SK-N-SH treated with all-trans-retinoic acid at 6 μM for 48 hours (cell line): ENCODE data around the gene KCNAB3.
"Not testable (repeated sequence)": the region's sequence is repeated elsewhere in the genome, so short reads cannot be mapped to it uniquely, and the experiment has no call there.

ENCODE experiments used
- ATAC-seq: fragments of 200-7000 bp; cut with Tn5 transposase; 3 replicates; pipeline ENCODE4 v1.9.1; 2020; ENCODE audit warnings: mild to moderate bottlenecking, moderate library complexity
- ARNTL ChIP-seq: fragments of 450-650 bp; formaldehyde crosslinking; IDR thresholded peaks from 2 replicates; pipeline ENCODE4 v1.5.0; 2020; ENCODE audit warnings: low read depth, mild to moderate bottlenecking, moderate library complexity, borderline replicate concordance
- BACH2 ChIP-seq: fragments of 250-450 bp; sonication (Bioruptor Pico); IDR thresholded peaks from 2 replicates; pipeline ENCODE4 v1.9.0; 2021; ENCODE audit warnings: mild to moderate bottlenecking, borderline replicate concordance
- CSDC2 ChIP-seq: fragments of 250-450 bp; sonication (Bioruptor Pico); IDR thresholded peaks from 2 replicates; pipeline ENCODE4 v1.5.0; 2020; ENCODE audit warnings: mild to moderate bottlenecking, moderate library complexity
- CSRNP3 ChIP-seq: fragments of 250-450 bp; sonication (Bioruptor Pico); IDR thresholded peaks from 2 replicates; pipeline ENCODE4 v1.5.1; 2021; ENCODE audit warnings: mild to moderate bottlenecking, moderate library complexity
- ESRRG ChIP-seq: fragments of 250-450 bp; sonication (Bioruptor Pico); IDR thresholded peaks from 2 replicates; pipeline ENCODE4 v1.6.1; 2021; ENCODE audit warnings: mild to moderate bottlenecking
- GLIS3 ChIP-seq: fragments of 250-450 bp; sonication (Bioruptor Pico); IDR thresholded peaks from 2 replicates; pipeline ENCODE4 v1.5.0; 2020; ENCODE audit warnings: mild to moderate bottlenecking, moderate library complexity
- POU6F1 ChIP-seq: fragments of 250-450 bp; sonication (Bioruptor Pico); IDR thresholded peaks from 2 replicates; pipeline ENCODE4 v1.8.0; 2021; ENCODE audit warnings: low read depth, mild to moderate bottlenecking, moderate library complexity, borderline replicate concordance
- PPARA ChIP-seq: fragments of 250-450 bp; sonication (Bioruptor Pico); IDR thresholded peaks from 2 replicates; pipeline ENCODE4 v1.5.0; 2020; ENCODE audit warnings: mild to moderate bottlenecking, borderline replicate concordance
- RARB ChIP-seq: fragments of 250-450 bp; sonication (Bioruptor Pico); IDR thresholded peaks from 2 replicates; pipeline ENCODE4 v1.8.0; 2021; ENCODE audit warnings: mild to moderate bottlenecking, moderate library complexity
- TCF4 ChIP-seq: fragments of 250-450 bp; sonication (Bioruptor Pico); IDR thresholded peaks from 2 replicates; pipeline ENCODE4 v1.8.0; 2021; ENCODE audit warnings: mild to moderate bottlenecking, moderate library complexity, borderline replicate concordance
- TOX ChIP-seq: fragments of 250-450 bp; sonication (Bioruptor Pico); IDR thresholded peaks from 2 replicates; pipeline ENCODE4 v1.8.0; 2021; ENCODE audit warnings: mild to moderate bottlenecking, moderate library complexity, borderline replicate concordance
- ZC3H10 ChIP-seq: fragments of 250-450 bp; sonication (Bioruptor Pico); IDR thresholded peaks from 2 replicates; pipeline ENCODE4 v1.5.1; 2021; ENCODE audit warnings: mild to moderate bottlenecking, moderate library complexity
- ZFP3 ChIP-seq: fragments of 250-450 bp; sonication (Bioruptor Pico); IDR thresholded peaks from 2 replicates; pipeline ENCODE4 v1.5.0; 2020; ENCODE audit warnings: mild to moderate bottlenecking, moderate library complexity
- ZFP30 ChIP-seq: fragments of 450-650 bp; formaldehyde crosslinking; IDR thresholded peaks from 2 replicates; pipeline ENCODE4 v1.5.0; 2022; ENCODE audit warnings: mild to moderate bottlenecking, moderate library complexity
- ZNF565 ChIP-seq: fragments of 450-650 bp; formaldehyde crosslinking; conservative IDR thresholded peaks from 2 replicates; pipeline ENCODE4 v1.5.0; 2020; ENCODE audit warnings: low read depth, mild to moderate bottlenecking, moderate library complexity
- ZNF70 ChIP-seq: fragments of 450-650 bp; formaldehyde crosslinking; IDR thresholded peaks from 2 replicates; pipeline ENCODE4 v1.5.0; 2020; ENCODE audit warnings: mild to moderate bottlenecking, moderate library complexity
- TF ChIP-seq, protein P1 (sequence below): fragments of 250-450 bp; sonication (Bioruptor Pico); IDR thresholded peaks from 2 replicates; pipeline ENCODE4 v1.5.0; 2020; ENCODE audit warnings: mild to moderate bottlenecking, moderate library complexity

Gene KCNAB3

GRCh38 chr17:7959503-7960253, 30.0 kb upstream of the KCNAB3 start:
- no peak for TF ChIP-seq TOX (CRISPR knock-in tag)
- no peak for ATAC-seq

DNA sequence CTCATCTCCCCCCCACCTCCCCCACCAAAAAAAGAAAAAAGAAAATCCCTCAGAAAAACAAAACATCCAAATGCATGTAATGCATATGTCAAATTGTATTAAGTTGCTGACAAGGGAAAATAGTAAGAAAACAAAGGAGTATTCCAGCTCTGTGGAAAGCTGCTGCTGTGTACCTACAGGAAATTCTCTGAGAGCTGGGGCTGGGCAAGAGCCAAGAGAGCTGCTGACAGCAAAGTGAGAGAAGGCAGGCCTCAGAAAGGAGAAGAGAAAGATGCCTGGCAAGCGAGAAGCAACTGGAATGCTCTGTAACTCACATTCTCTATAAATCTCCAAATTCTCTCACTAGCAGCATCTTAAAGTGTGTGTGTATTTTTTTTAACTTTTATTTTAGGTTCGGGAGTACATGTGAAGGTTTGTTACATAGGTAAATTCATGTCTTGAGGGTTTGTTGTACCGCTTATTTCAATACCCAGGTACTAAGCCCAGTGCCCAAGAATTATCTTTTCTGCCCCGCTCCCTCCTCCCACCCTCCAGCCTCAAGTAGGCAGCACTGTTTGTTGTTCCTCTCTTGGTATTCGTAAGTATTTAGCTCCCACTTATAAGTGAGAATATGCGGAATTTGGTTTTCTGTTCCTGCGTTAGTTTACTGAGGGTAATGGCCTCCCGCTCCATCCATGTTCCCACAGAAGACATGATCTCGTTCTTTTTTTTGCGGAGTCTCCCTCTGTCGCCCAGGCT, 26.7 kb upstream of the KCNAB3 start:
- peak; percentile 96 for ATAC-seq
- TF ChIP-seq, protein P1, sequence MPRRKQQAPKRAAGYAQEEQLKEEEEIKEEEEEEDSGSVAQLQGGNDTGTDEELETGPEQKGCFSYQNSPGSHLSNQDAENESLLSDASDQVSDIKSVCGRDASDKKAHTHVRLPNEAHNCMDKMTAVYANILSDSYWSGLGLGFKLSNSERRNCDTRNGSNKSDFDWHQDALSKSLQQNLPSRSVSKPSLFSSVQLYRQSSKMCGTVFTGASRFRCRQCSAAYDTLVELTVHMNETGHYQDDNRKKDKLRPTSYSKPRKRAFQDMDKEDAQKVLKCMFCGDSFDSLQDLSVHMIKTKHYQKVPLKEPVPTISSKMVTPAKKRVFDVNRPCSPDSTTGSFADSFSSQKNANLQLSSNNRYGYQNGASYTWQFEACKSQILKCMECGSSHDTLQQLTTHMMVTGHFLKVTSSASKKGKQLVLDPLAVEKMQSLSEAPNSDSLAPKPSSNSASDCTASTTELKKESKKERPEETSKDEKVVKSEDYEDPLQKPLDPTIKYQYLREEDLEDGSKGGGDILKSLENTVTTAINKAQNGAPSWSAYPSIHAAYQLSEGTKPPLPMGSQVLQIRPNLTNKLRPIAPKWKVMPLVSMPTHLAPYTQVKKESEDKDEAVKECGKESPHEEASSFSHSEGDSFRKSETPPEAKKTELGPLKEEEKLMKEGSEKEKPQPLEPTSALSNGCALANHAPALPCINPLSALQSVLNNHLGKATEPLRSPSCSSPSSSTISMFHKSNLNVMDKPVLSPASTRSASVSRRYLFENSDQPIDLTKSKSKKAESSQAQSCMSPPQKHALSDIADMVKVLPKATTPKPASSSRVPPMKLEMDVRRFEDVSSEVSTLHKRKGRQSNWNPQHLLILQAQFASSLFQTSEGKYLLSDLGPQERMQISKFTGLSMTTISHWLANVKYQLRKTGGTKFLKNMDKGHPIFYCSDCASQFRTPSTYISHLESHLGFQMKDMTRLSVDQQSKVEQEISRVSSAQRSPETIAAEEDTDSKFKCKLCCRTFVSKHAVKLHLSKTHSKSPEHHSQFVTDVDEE = no peak
- TF ChIP-seq TCF4 (CRISPR knock-in tag) = 0 out of 2 replicates have a peak, but pooled peaks have one; percentile 31

- peak; percentile 45 for ATAC-seq
- TF ChIP-seq CSRNP3 (no peak), ARNTL (no peak), ZFP30 (CRISPR knock-in tag) (no peak), TOX (CRISPR knock-in tag) (no peak), ZNF565 (CRISPR knock-in tag) (no peak), PPARA (no peak), ZC3H10 (CRISPR knock-in tag) (no peak), GLIS3 (CRISPR knock-in tag) (no peak), CSDC2 (CRISPR knock-in tag) (no peak), BACH2 (CRISPR knock-in tag) (no peak), ESRRG (CRISPR knock-in tag) (no peak), ZFP3 (CRISPR knock-in tag) (no peak)
Observed at GRCh38 chr17:7955414-7956227, 26.0 kb upstream of the KCNAB3 start.

GRCh38 chr17:7953266-7953665, 23.6 kb upstream of the KCNAB3 start:
- not testable (repeated sequence) for ATAC-seq

DNA sequence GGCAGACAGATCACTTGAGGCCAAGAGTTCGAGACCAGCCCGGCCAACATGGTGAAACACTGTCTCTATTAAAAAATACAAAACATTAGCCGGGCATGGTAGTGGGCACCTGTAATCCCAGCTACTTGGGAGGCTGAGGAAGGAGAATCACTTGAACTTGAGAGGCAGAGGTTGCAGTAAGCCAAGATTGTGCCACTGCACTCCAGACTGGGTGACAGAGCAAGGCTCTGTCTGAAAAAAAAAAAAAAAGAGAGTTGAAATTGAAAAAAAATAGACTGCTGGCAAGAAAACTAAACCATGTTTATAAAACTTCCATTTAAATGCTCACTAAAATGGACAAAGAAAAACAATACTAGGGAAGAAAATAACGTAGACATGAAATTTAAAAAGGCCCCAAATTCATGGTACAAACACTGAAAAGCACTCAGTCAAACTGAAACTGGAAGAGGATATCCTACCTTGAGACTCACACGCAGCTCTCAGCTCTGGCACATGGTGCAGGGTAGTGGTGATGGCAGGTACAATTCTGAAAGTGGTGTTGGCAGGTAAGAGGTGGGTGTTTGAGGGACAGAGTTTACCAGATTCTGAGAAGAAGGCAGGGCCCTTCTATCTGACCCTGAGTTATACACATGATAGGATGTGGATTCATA, 21.6 kb upstream of the KCNAB3 start:
- TF ChIP-seq POU6F1 (CRISPR knock-in tag) = no peak
- no peak for TF ChIP-seq ZNF70 (CRISPR knock-in tag)
- no peak for TF ChIP-seq RARB (CRISPR knock-in tag)
- TF ChIP-seq, all 23 proteins: peak for 0
- no peak for ATAC-seq
